Suprapubic skin (tissue), 4 donors: ENCODE results near the gene NEURL1. TPM values are rescaled to one million over a fixed set of nuclear protein-coding genes. Genes with fewer than 3 reads are reported as not detected.

ENCODE experiments used
- DNase-seq, 2 donors: peaks; one replicate each; pipeline ENCODE4 v3.0.0-alpha.2; 2019; ENCODE audit warnings: low spot score in 2 of 2
- H3K27ac ChIP-seq: fragments of 200-600 bp; sonication (generic); one replicate; pipeline ENCODE4 v1.5.1; 2019
- H3K27me3 ChIP-seq: fragments of 200-600 bp; sonication (generic); one replicate; pipeline ENCODE4 v1.5.1; 2019
- H3K36me3 ChIP-seq: fragments of 200-600 bp; sonication (generic); one replicate; pipeline ENCODE4 v1.5.1; 2019
- H3K4me1 ChIP-seq: fragments of 200-600 bp; sonication (generic); one replicate; pipeline ENCODE4 v1.5.1; 2019
- H3K4me3 ChIP-seq: fragments of 200-600 bp; sonication (generic); one replicate; pipeline ENCODE4 v1.5.1; 2019; ENCODE audit warnings: mild to moderate bottlenecking
- H3K9me3 ChIP-seq: fragments of 200-600 bp; sonication (generic); one replicate; pipeline ENCODE4 v1.5.1; 2019
- CTCF ChIP-seq, 2 donors: fragments of 200-600 bp in 1 of 2; fragments of 450-650 bp in 1 of 2; sonication (generic) in 1 of 2; IDR thresholded peaks; one replicate each; pipeline ENCODE4 v1.5.1; 2016 to 2019; ENCODE audit warnings: antibody characterized with exemption in 2 of 2, mild to moderate bottlenecking in 1 of 2, moderate library complexity in 1 of 2
- EP300 ChIP-seq: sonication (generic); formaldehyde crosslinking; IDR thresholded peaks from one replicate; pipeline ENCODE4 v1.6.1; 2017; ENCODE audit warnings: antibody characterized with exemption
- POLR2A ChIP-seq, 2 donors: fragments of 450-650 bp; IDR thresholded peaks; one replicate each; pipeline ENCODE4 v1.6.1; 2017; ENCODE audit warnings: antibody characterized with exemption in 2 of 2, mild to moderate bottlenecking in 2 of 2, moderate library complexity in 2 of 2
- POLR2AphosphoS5 ChIP-seq, 3 donors: sonication (generic); formaldehyde crosslinking; IDR thresholded peaks; one replicate each; pipeline ENCODE4 v1.6.1; 2017; ENCODE audit warnings: antibody characterized with exemption in 3 of 3
- WGBS: methylation state at CpG from one replicate; pipeline ENCODE4 v1.1.5; 2018; 5-methylcytosine and 5-hydroxymethylcytosine counted together
- total RNA-seq, 4 donors: library from RNA; depleted of rRNA; stranded (reverse); fragments of >200 nt; gene quantifications; one replicate each; pipeline ENCODE4 v1.1.0, GENCODE V29; 2016

Gene NEURL1
- total RNA-seq, 4 donors from 2014 or later = 0.18 to 0.30 TPM; not detected in 2

- WGBS = 72% methylated on average over 2 of the region's 2 CpGs
- Histone ChIP-seq H3K36me3 (peaks cover 62% of the 10 kb centered on the region), H3K27ac (no peak overlapping the region)
Observed at GRCh38 chr10:103610083-103610472, 116.6 kb downstream of the NEURL1 start.

DNA sequence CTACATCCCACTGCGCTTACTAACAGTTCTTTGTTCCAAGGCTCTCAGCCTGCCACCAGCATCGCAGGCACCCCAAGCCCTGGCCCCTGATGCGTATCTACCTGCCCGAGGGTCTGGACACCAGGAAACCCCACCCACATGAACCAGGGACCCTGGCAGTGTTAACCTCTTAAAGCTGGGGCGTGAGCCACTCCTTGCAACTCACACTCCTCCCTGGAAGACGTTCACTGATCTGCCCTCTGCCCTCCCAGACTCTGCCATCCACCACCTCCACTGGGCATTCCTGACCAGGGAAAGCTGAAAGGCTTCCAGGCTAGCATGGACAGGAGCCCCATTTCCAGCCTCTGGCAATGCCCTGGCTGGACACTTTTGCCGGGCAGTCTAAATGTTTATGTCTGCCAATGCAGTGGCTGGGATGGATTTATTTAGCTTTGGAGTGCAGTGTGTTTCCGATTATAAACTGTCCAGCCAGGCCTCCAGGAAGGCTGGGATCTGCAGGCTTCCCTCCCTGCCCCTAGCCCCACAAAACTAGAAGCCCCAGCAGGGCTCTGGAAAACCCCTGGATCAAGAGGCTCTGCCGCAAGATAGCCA, 117.5 kb downstream of the NEURL1 start:
- TF ChIP-seq EP300 (no peak), POLR2AphosphoS5 (IDR thresholded peaks at IDR 0.05) (no peak), POLR2A (IDR thresholded peaks at IDR 0.05) (no peak), CTCF (IDR thresholded peaks at IDR 0.05) (no peak)
- DNase-seq = no peak
- 77% methylated on average over 8 of the region's 9 CpGs for WGBS
- H3K27me3 ChIP-seq = no peaks in the 10 kb centered on the region
- H3K4me1 ChIP-seq = peaks cover 25% of the 10 kb centered on the region
- no peak overlapping the region for H3K27ac ChIP-seq
- peaks cover 57% of the 10 kb centered on the region for H3K36me3 ChIP-seq
- H3K4me3 ChIP-seq = no peak overlapping the region
- no peaks in the 10 kb centered on the region for H3K9me3 ChIP-seq

More at GRCh38 chr10:103610083-103610472, 116.6 kb downstream of the NEURL1 start:
- no peak overlapping the region for H3K4me3 ChIP-seq
- H3K4me1 ChIP-seq = peaks cover 17% of the 10 kb centered on the region
- TF ChIP-seq EP300 = no peak
- no peak for TF ChIP-seq CTCF (IDR thresholded peaks at IDR 0.05)
- TF ChIP-seq POLR2AphosphoS5 (IDR thresholded peaks at IDR 0.05) = no peak
- TF ChIP-seq POLR2A (IDR thresholded peaks at IDR 0.05) = no peak
- no peaks in the 10 kb centered on the region for H3K9me3 ChIP-seq
- no peak for DNase-seq
- no peaks in the 10 kb centered on the region for H3K27me3 ChIP-seq

DNA sequence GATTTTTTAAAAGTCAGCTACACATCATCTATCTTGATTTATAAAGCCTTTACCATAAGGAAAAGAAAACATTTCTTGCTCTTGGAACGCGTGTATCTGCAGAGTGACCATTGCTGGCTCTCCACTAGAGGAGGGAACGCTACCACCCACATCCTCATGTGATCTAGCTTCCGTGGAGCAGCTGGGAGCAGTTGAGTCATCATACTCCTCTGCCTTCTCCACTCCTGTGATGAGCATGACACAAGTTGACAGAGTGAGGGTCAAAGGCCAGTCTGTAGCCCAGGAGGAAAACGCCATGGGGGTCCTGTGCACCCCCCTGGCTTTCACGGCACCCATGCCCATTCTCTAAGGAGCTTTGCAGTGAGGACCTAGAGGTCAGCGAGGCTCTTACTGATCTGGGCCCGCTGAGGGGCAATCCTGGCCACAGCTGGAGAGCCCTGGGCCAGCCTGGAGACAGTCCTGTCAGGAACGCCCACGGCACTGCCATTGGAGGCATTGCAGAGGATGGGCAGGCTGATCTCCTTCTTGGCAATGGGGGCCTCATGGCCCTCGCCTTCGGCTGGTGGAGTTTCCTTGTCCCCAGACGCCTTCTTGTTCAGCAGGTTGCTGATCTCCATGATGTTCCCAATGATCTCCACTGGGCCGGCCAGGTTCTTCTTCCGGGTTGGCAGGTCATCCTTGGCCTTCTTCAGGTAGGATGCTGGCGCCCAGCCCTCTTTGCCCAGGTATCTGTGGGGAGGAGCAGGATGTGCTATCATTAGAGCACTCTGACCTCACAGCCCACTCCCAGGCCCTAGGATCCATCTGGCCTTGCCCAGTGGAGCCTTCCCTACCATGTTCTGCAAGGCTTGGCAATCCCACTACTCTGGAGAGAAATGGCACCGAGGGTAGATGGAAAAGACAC, 119.2 kb downstream of the NEURL1 start:
- H3K27ac ChIP-seq = no peak overlapping the region
- H3K9me3 ChIP-seq = no peaks in the 10 kb centered on the region
- no peak for TF ChIP-seq CTCF (IDR thresholded peaks at IDR 0.05)
- no peak for TF ChIP-seq POLR2A (IDR thresholded peaks at IDR 0.05)
- TF ChIP-seq EP300 = no peak
- TF ChIP-seq POLR2AphosphoS5 (IDR thresholded peaks at IDR 0.05) = no peak
- H3K4me1 ChIP-seq = peaks cover 42% of the 10 kb centered on the region
- 79% methylated on average over 11 of the region's 17 CpGs for WGBS
- DNase-seq = no peak
- H3K4me3 ChIP-seq = no peak overlapping the region
- H3K27me3 ChIP-seq = no peaks in the 10 kb centered on the region
- peaks cover 69% of the 10 kb centered on the region for H3K36me3 ChIP-seq

GRCh38 chr10:103613616-103614015, 120.1 kb downstream of the NEURL1 start:
- no peaks in the 10 kb centered on the region for H3K27me3 ChIP-seq
- H3K9me3 ChIP-seq = no peaks in the 10 kb centered on the region
- WGBS = 90% methylated on average over 2 of the region's 2 CpGs
- H3K27ac ChIP-seq = no peak overlapping the region
- H3K4me1 ChIP-seq = peaks cover 51% of the 10 kb centered on the region
- peaks cover 72% of the 10 kb centered on the region for H3K36me3 ChIP-seq
- DNase-seq = no peak
- TF ChIP-seq POLR2AphosphoS5 (IDR thresholded peaks at IDR 0.05) (no peak), CTCF (IDR thresholded peaks at IDR 0.05) (no peak)
- H3K4me3 ChIP-seq = no peak overlapping the region
